Testis (tissue), 3 donors: ENCODE results near the gene HMCN2. TPM values are rescaled to one million over a fixed set of nuclear protein-coding genes. Genes with fewer than 3 reads are reported as not detected.
A peak's percentile ranks its signal among the peaks of the same experiment; 100 is the strongest.

Source experiments
- DNase-seq: peaks from one replicate; pipeline ENCODE4 v3.0.0-alpha.2; 2019
- H3K27ac ChIP-seq, 2 donors: fragments of 200-600 bp; sonication (generic); one replicate each; pipeline ENCODE4 v1.5.1; 2019
- H3K27me3 ChIP-seq: fragments of 200-600 bp; sonication (generic); one replicate; pipeline ENCODE4 v1.5.1; 2019
- H3K36me3 ChIP-seq: fragments of 200-600 bp; sonication (generic); one replicate; pipeline ENCODE4 v1.5.1; 2017; ENCODE audit warnings: low read depth; ENCODE audit errors: missing control alignments
- H3K4me1 ChIP-seq: fragments of 200-600 bp; sonication (generic); one replicate; pipeline ENCODE4 v1.5.1; 2019
- H3K4me3 ChIP-seq, 2 donors: fragments of 200-600 bp; sonication (generic); one replicate each; pipeline ENCODE4 v1.5.1; 2017 to 2019
- H3K9me3 ChIP-seq: fragments of 200-600 bp; sonication (generic); one replicate; pipeline ENCODE4 v1.5.1; 2017
- CTCF ChIP-seq, 3 experiments: fragments of 450-650 bp in 2 of 3; fragments of 200-600 bp in 1 of 3; sonication (generic) in 1 of 3; IDR thresholded peaks; one replicate each; pipeline ENCODE4 v1.5.1; 2016 to 2019; ENCODE audit warnings: antibody characterized with exemption in 3 of 3, mild to moderate bottlenecking in 2 of 3, moderate library complexity in 1 of 3
- POLR2A ChIP-seq: fragments of 450-650 bp; IDR thresholded peaks from one replicate; pipeline ENCODE4 v1.6.1; 2017; ENCODE audit warnings: antibody characterized with exemption, mild to moderate bottlenecking, moderate library complexity
- WGBS, 2 donors: methylation state at CpG; one replicate each; pipeline ENCODE4 v1.1.5; 2018; 5-methylcytosine and 5-hydroxymethylcytosine counted together
- intact Hi-C: fragments of 100-400 bp; cut with DNase I; formaldehyde crosslinking; loops from one replicate; pipeline ENCODE4 v1.15.1; 2023; ENCODE audit warnings: low total_unique reads
- polyA plus RNA-seq: library from polyadenylated mRNA; stranded (reverse); fragments of 350-450 nt; fragmentation: Illumina TruSeq; extraction: RNeasy Lipid Tissue Mini Kit (QIAGEN cat#74804); gene quantifications from one replicate; pipeline ENCODE4 v1.2.3, GENCODE V29; 2014; ENCODE audit warnings: low read depth, low replicate concordance; ENCODE audit not compliant: insufficient read depth
- total RNA-seq, 2 donors: library from RNA; depleted of rRNA; stranded (reverse); fragments of >200 nt; gene quantifications; one replicate each; pipeline ENCODE4 v1.2.3, GENCODE V29; 2016

The HMCN2 gene
- total and polyA plus RNA-seq, 3 donors from 2014 or later = 10.2 to 17.7 (median 15.5) TPM

- Histone ChIP-seq H3K27me3 (no peaks in the 10 kb centered on the region), H3K27ac (no peak overlapping the region), H3K4me1 (peaks cover 3% of the 10 kb centered on the region), H3K4me3 (no peak overlapping the region), H3K36me3 (no peaks in the 10 kb centered on the region), H3K9me3 (no peaks in the 10 kb centered on the region)
- intact Hi-C loops = no loop called here
- TF ChIP-seq POLR2A = no peak
- TF ChIP-seq CTCF (IDR thresholded peaks at IDR 0.05) = peak in 1 of 3 experiments; percentile 12
- 72% methylated on average over 13 of the region's 15 CpGs; no CpG with 5 or more reads in 1 of the 2 donors for WGBS, 2 donors
- DNase-seq = no peak
These were observed 61.7 kb downstream of the HMCN2 start for GRCh38 chr9:130327070-130327780.

- Histone ChIP-seq H3K4me3 (no peak overlapping the region), H3K27ac (no peak overlapping the region)
These were observed 62.3 kb downstream of the HMCN2 start for GRCh38 chr9:130327781-130328348.

GRCh38 chr9:130328349-130328801 lies 62.8 kb downstream of the HMCN2 start:
- intact Hi-C loops = no loop called here
- TF ChIP-seq CTCF (IDR thresholded peaks at IDR 0.05) = no peak
- TF ChIP-seq POLR2A = no peak
- H3K36me3 ChIP-seq = no peaks in the 10 kb centered on the region
- no peak overlapping the region for H3K4me3 ChIP-seq
- 38 to 46% methylated on average over 14 to 15 of the region's 15 CpGs for WGBS, 2 donors
- H3K4me1 ChIP-seq = peaks cover 3% of the 10 kb centered on the region
- H3K27ac ChIP-seq = no peak overlapping the region
- no peaks in the 10 kb centered on the region for H3K9me3 ChIP-seq
- peak; percentile 35 for DNase-seq
- H3K27me3 ChIP-seq = no peaks in the 10 kb centered on the region

More at GRCh38 chr9:130327781-130328348, 62.3 kb downstream of the HMCN2 start:
- intact Hi-C loops = no loop called here
- no peaks in the 10 kb centered on the region for H3K9me3 ChIP-seq
- no peak for DNase-seq
- 45 to 51% methylated on average over 8 to 19 of the region's 19 CpGs for WGBS, 2 donors
- H3K4me1 ChIP-seq = peaks cover 3% of the 10 kb centered on the region
- no peaks in the 10 kb centered on the region for H3K27me3 ChIP-seq
- H3K36me3 ChIP-seq = no peaks in the 10 kb centered on the region
- TF ChIP-seq POLR2A (no peak), CTCF (IDR thresholded peaks at IDR 0.05) (no peak)

GRCh38 chr9:130329061-130329460 lies 63.5 kb downstream of the HMCN2 start:
- H3K4me3 ChIP-seq = no peak overlapping the region
- no peaks in the 10 kb centered on the region for H3K36me3 ChIP-seq
- no peak for DNase-seq
- 86 to 93% methylated on average over 2 of the region's 2 CpGs for WGBS, 2 donors
- H3K4me1 ChIP-seq = peaks cover 3% of the 10 kb centered on the region
- intact Hi-C loops = no loop called here
- no peaks in the 10 kb centered on the region for H3K9me3 ChIP-seq
- no peaks in the 10 kb centered on the region for H3K27me3 ChIP-seq
- TF ChIP-seq POLR2A (no peak), CTCF (IDR thresholded peaks at IDR 0.05) (no peak)
- no peak overlapping the region for H3K27ac ChIP-seq
